Measurements from ENCODE around the gene C2orf76. TPM values are rescaled to one million over a fixed set of nuclear protein-coding genes. Genes with fewer than 3 reads are reported as not detected.

C2orf76 gene
- total RNA-seq, 1 experiment from 2014 or later: 5.7 TPM

- Histone ChIP-seq H3K79me2 (ENCODE audit: insufficient read depth, low read length) (no peaks in the 10 kb centered on the region), H3K4ac (ENCODE audit: low read depth, low read length) (no peak overlapping the region), H2AFZ (ENCODE audit: low read length) (no peak overlapping the region), H4K20me1 (ENCODE audit: control insufficient read depth, insufficient read depth, insufficient read length) (no peaks in the 10 kb centered on the region), H3K23me2 (ENCODE audit: insufficient read length, low read depth, low read length, poor library complexity, severe bottlenecking) (no peaks in the 10 kb centered on the region), H4K91ac (ENCODE audit: insufficient read length, low read depth, low read length) (no peak overlapping the region), H2BK12ac (ENCODE audit: insufficient read length, low read depth, low read length) (no peak overlapping the region), H3K27ac (ENCODE audit: insufficient read length, low read depth, low read length) (no peak overlapping the region), H2BK5ac (ENCODE audit: insufficient read length, low read length) (no peak overlapping the region), H3K4me1 (ENCODE audit: insufficient read depth, low read length) (no peaks in the 10 kb centered on the region), H3K27me3 (ENCODE audit: insufficient read depth, low read length) (no peaks in the 10 kb centered on the region), H4K8ac (replicated peaks; ENCODE audit: insufficient read length, low read depth, low read length) (no peak overlapping the region), H3K18ac (ENCODE audit: insufficient read length, low read depth, low read length) (no peak overlapping the region), H2BK15ac (ENCODE audit: low read depth, low read length) (no peak overlapping the region), H3K79me1 (ENCODE audit: insufficient read depth, low read depth, low read length, poor library complexity, severe bottlenecking) (no peaks in the 10 kb centered on the region), H3T11ph (ENCODE audit: low read length) (no peak overlapping the region), H3K14ac (ENCODE audit: insufficient read depth, low read length) (no peak overlapping the region), H3K9me3 (ENCODE audit: control insufficient read depth, low read depth, low read length) (no peaks in the 10 kb centered on the region), H2AK5ac (ENCODE audit: insufficient read length, low read length) (no peak overlapping the region), H3K23ac (ENCODE audit: insufficient read length, low read depth, low read length) (no peak overlapping the region), H3K56ac (ENCODE audit: insufficient read length, low read depth, low read length) (no peak overlapping the region), H2BK120ac (ENCODE audit: low read depth, low read length, poor library complexity, severe bottlenecking) (no peak overlapping the region), H2BK20ac (ENCODE audit: low read depth, low read length, poor library complexity, severe bottlenecking) (no peak overlapping the region), H3K4me2 (ENCODE audit: insufficient read depth, insufficient read length, low read length) (no peak overlapping the region), H3K9ac (ENCODE audit: extremely low read depth, insufficient read length, low read length) (no peak overlapping the region), H4K5ac (ENCODE audit: insufficient read length, low read depth, low read length) (no peak overlapping the region)
- Mint-ChIP-seq H3K27ac (no peak overlapping the region), H3K36me3 (ENCODE audit: insufficient read depth in 1 of 3, low read depth in 3 of 3) (no peaks in the 10 kb centered on the region), H3K4me3 (no peak overlapping the region), H3K27me3 (ENCODE audit: low read depth) (peaks cover 9% of the 10 kb centered on the region), H3K9me3 (no peaks in the 10 kb centered on the region), H3K4me1 (peaks cover 7 to 9% of the 10 kb centered on the region in 2 experiments)
- WGBS (ENCODE audit: extremely low coverage, insufficient read length, low lambda C conversion rate): no CpG with 5 or more reads among the region's 8 CpGs
- TF ChIP-seq CTCF (conservative IDR thresholded peaks at IDR 0.05): no peak
- no peak for DNase-seq
Observed at GRCh38 chr2:119291588-119292167, 75.0 kb downstream of the C2orf76 start.

Data from H9 (cell line).